ENCODE results near the gene PLOD3. TPM values are rescaled to one million over a fixed set of nuclear protein-coding genes. Genes with fewer than 3 reads are reported as not detected.
A peak's percentile ranks its signal among the peaks of the same experiment; 100 is the strongest.

The PLOD3 gene
- total and polyA plus RNA-seq, 9 of the 15 experiments (the other 6 are each of a cell fraction or from before 2014, with no cell fraction given): 2.8 to 101 (median 30.9) TPM

DNA sequence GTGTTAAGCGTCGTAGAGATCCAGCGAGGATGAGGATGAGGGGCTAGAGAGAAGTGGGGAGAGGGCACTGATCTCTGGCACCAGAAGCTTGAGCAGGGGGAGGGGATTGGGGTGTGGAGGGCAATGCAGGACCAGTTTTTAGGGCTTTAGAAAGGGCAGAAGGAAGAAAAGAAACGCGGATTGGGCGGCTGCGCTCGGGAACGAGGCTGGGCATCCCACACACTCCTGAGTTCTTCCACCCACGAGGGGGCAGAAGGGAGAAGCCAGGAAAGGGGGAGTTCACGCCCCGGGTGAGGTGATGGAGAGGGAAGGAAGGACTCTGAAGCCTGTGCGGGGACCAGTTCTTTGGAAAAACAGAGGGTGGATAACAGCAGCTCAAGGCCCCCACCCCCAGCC lies 45.9 kb downstream of the PLOD3 start:
- intact Hi-C loops (cut with micrococcal nuclease) (no loop called here), in situ Hi-C loops (cut with MboI) (no loop called here)
- Histone ChIP-seq H3K4me1 (replicated peaks in 1 of 2; ENCODE audit: control insufficient read depth in 2 of 2, insufficient read depth in 2 of 2, low read length in 2 of 2) (peaks cover 21 to 53% of the 10 kb centered on the region in 2 experiments), H3K9me1 (ENCODE audit: control insufficient read depth, insufficient read depth, low read length) (peaks cover 6% of the 10 kb centered on the region), H3K9me3 (replicated peaks; ENCODE audit: control insufficient read depth, insufficient read depth, low read depth, low read length) (no peaks in the 10 kb centered on the region), H3K79me2 (ENCODE audit: control insufficient read depth, insufficient read depth, low read length) (no peaks in the 10 kb centered on the region), H2AFZ (ENCODE audit: low read depth, low read length) (no peak overlapping the region), H3K4me3 (no peak overlapping the region), H3K4me2 (ENCODE audit: insufficient read depth, low read length) (no peak overlapping the region), H3K27me3 (ENCODE audit: control insufficient read depth in 2 of 2, insufficient read depth in 2 of 2, low read length in 2 of 2) (peaks cover 30 to 37% of the 10 kb centered on the region in 2 experiments; a peak in 4 of 5 replicates), H4K20me1 (replicated peaks; ENCODE audit: control insufficient read depth, insufficient read depth, low read length) (peaks cover 14% of the 10 kb centered on the region), H3K36me3 (ENCODE audit: control insufficient read depth, insufficient read depth, low read length) (no peaks in the 10 kb centered on the region), H3K27ac (ENCODE audit: extremely low read depth, low read depth, low read length) (no peak overlapping the region), H3K9ac (ENCODE audit: insufficient read depth in 1 of 2, low read depth in 2 of 2, low read length in 2 of 2) (no peak overlapping the region)
- DNase-seq (ENCODE audit: extremely low read depth in 1 of 4, low spot score in 3 of 4) (peak in 2 of 4 experiments; percentile 40 to 46), ATAC-seq (no peak), FAIRE-seq (no peak)
- no TSS peak for BruUV-seq (replicated peaks)
- CTCF ChIA-PET (ENCODE audit: low intra/inter-chr PET ratio): interaction anchor here (1.1 to 1.5 kb wide), 2 partner anchors 21 to 119 kb away, joined by 3 read pairs; no protein-coding TSS in a partner anchor
- WGBS (ENCODE audit: insufficient coverage, low coverage, missing lambda C conversion rate): 3% methylated on average over 9 of the region's 13 CpGs
- POLR2A ChIA-PET: interaction anchor here (0.5 to 0.7 kb wide), 2 partner anchors 103 to 563 kb away, joined by 3 read pairs; no protein-coding TSS in a partner anchor
- no peak for TF ChIP-seq BRD9 (IDR thresholded peaks at IDR 0.05; ENCODE audit: low read depth, partially characterized antibody)
- TF ChIP-seq, protein P1, sequence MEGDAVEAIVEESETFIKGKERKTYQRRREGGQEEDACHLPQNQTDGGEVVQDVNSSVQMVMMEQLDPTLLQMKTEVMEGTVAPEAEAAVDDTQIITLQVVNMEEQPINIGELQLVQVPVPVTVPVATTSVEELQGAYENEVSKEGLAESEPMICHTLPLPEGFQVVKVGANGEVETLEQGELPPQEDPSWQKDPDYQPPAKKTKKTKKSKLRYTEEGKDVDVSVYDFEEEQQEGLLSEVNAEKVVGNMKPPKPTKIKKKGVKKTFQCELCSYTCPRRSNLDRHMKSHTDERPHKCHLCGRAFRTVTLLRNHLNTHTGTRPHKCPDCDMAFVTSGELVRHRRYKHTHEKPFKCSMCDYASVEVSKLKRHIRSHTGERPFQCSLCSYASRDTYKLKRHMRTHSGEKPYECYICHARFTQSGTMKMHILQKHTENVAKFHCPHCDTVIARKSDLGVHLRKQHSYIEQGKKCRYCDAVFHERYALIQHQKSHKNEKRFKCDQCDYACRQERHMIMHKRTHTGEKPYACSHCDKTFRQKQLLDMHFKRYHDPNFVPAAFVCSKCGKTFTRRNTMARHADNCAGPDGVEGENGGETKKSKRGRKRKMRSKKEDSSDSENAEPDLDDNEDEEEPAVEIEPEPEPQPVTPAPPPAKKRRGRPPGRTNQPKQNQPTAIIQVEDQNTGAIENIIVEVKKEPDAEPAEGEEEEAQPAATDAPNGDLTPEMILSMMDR (IDR thresholded peaks at IDR 0.05 in 2 of 3, conservative IDR thresholded peaks at IDR 0.05 in 1 of 3; ENCODE audit: insufficient read depth in 2 of 3, low read depth in 1 of 3, low read length in 3 of 3): peak; percentile 38 to 43 (median 42); a peak in 5 of 6 replicates
- TF ChIP-seq, protein P2, sequence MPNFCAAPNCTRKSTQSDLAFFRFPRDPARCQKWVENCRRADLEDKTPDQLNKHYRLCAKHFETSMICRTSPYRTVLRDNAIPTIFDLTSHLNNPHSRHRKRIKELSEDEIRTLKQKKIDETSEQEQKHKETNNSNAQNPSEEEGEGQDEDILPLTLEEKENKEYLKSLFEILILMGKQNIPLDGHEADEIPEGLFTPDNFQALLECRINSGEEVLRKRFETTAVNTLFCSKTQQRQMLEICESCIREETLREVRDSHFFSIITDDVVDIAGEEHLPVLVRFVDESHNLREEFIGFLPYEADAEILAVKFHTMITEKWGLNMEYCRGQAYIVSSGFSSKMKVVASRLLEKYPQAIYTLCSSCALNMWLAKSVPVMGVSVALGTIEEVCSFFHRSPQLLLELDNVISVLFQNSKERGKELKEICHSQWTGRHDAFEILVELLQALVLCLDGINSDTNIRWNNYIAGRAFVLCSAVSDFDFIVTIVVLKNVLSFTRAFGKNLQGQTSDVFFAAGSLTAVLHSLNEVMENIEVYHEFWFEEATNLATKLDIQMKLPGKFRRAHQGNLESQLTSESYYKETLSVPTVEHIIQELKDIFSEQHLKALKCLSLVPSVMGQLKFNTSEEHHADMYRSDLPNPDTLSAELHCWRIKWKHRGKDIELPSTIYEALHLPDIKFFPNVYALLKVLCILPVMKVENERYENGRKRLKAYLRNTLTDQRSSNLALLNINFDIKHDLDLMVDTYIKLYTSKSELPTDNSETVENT (CRISPR knock-in tag; IDR thresholded peaks at IDR 0.05): no peak
- no peak for TF ChIP-seq ZNF121 (CRISPR knock-in tag; conservative IDR thresholded peaks at IDR 0.05)
- TF ChIP-seq, protein P3, sequence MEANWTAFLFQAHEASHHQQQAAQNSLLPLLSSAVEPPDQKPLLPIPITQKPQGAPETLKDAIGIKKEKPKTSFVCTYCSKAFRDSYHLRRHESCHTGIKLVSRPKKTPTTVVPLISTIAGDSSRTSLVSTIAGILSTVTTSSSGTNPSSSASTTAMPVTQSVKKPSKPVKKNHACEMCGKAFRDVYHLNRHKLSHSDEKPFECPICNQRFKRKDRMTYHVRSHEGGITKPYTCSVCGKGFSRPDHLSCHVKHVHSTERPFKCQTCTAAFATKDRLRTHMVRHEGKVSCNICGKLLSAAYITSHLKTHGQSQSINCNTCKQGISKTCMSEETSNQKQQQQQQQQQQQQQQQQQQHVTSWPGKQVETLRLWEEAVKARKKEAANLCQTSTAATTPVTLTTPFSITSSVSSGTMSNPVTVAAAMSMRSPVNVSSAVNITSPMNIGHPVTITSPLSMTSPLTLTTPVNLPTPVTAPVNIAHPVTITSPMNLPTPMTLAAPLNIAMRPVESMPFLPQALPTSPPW (CRISPR knock-in tag; IDR thresholded peaks at IDR 0.05): peak; percentile 37; the same call in 1 of the 2 replicates
- TF ChIP-seq, protein P4, sequence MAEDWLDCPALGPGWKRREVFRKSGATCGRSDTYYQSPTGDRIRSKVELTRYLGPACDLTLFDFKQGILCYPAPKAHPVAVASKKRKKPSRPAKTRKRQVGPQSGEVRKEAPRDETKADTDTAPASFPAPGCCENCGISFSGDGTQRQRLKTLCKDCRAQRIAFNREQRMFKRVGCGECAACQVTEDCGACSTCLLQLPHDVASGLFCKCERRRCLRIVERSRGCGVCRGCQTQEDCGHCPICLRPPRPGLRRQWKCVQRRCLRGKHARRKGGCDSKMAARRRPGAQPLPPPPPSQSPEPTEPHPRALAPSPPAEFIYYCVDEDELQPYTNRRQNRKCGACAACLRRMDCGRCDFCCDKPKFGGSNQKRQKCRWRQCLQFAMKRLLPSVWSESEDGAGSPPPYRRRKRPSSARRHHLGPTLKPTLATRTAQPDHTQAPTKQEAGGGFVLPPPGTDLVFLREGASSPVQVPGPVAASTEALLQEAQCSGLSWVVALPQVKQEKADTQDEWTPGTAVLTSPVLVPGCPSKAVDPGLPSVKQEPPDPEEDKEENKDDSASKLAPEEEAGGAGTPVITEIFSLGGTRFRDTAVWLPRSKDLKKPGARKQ (CRISPR knock-in tag; IDR thresholded peaks at IDR 0.05): no peak
- TF ChIP-seq SMC3 (conservative IDR thresholded peaks at IDR 0.05; ENCODE audit: insufficient read depth, low read depth, low read length): 0 out of 2 replicates have a peak, but pooled peaks have one; percentile 12
- TF ChIP-seq SIN3B (IDR thresholded peaks at IDR 0.05; ENCODE audit: low read depth): no peak
- TF ChIP-seq PHB (CRISPR knock-in tag; IDR thresholded peaks at IDR 0.05): no peak
- no peak for TF ChIP-seq MYC (IDR thresholded peaks at IDR 0.05; ENCODE audit: low read depth, low read length)
- TF ChIP-seq MYC (CRISPR knock-in tag; IDR thresholded peaks at IDR 0.05; ENCODE audit: borderline replicate concordance, low read depth): no peak
- TF ChIP-seq, protein P5, sequence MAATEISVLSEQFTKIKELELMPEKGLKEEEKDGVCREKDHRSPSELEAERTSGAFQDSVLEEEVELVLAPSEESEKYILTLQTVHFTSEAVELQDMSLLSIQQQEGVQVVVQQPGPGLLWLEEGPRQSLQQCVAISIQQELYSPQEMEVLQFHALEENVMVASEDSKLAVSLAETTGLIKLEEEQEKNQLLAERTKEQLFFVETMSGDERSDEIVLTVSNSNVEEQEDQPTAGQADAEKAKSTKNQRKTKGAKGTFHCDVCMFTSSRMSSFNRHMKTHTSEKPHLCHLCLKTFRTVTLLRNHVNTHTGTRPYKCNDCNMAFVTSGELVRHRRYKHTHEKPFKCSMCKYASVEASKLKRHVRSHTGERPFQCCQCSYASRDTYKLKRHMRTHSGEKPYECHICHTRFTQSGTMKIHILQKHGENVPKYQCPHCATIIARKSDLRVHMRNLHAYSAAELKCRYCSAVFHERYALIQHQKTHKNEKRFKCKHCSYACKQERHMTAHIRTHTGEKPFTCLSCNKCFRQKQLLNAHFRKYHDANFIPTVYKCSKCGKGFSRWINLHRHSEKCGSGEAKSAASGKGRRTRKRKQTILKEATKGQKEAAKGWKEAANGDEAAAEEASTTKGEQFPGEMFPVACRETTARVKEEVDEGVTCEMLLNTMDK (IDR thresholded peaks at IDR 0.05; ENCODE audit: borderline replicate concordance, insufficient read depth, low read depth, low read length, poor library complexity, severe bottlenecking): peak; percentile 12

Data from K562 (cell line).